H1 (cell line): ENCODE measurements around the gene REG1B. TPM values are rescaled to one million over a fixed set of nuclear protein-coding genes. Genes with fewer than 3 reads are reported as not detected.

ENCODE experiments used
- CHD1 ChIP-seq: IDR thresholded peaks from 2 replicates; pipeline ENCODE4 v1.6.1; 2012; ENCODE audit warnings: low read depth, low read length, improper control_type of control experiment
- EZH2 ChIP-seq: fragments of 200-600 bp; sonication (generic); IDR thresholded peaks from 2 replicates; pipeline ENCODE4 v1.7.1; 2012; ENCODE audit warnings: low read depth, mild to moderate bottlenecking, moderate library complexity, low read length, inconsistent platforms; ENCODE audit not compliant: severe bottlenecking
- POLR2A ChIP-seq, 2 experiments: IDR thresholded peaks; 1 replicate in 1 of 2; 2 replicates in 1 of 2; pipeline ENCODE4 v1.6.1; 2011; ENCODE audit warnings: low read depth in 2 of 2, low read length in 2 of 2, mild to moderate bottlenecking in 2 of 2; ENCODE audit errors: control extremely low read depth in 1 of 2
- polyA plus RNA-seq, 7 experiments: library from polyadenylated mRNA; depleted of rRNA in 3 of 7; stranded (reverse) in 5 of 7; unstranded in 2 of 7; fragments of >200 nt in 5 of 7; fragments of 200-250 nt in 2 of 7; gene quantifications; 1 replicate in 5 of 7; 2 replicates in 1 of 7; 4 replicates in 1 of 7; pipeline versions ENCODE4 v1.2.1 to v1.2.3, GENCODE V29; 2011 to 2013; ENCODE audit warnings: missing spikeins in 2 of 7, mixed read lengths in 2 of 7
- total RNA-seq: library from RNA; stranded (reverse); fragmentation: NEBNext Ultra II Directional; extraction: Animal tissue kit (Norgen Biotek cat#: 25700); gene quantifications from 2 replicates; pipeline ENCODE4 v1.2.1, GENCODE V29; 2021

Gene REG1B
- total and polyA plus RNA-seq, 2 of the 8 experiments (the other 6 are each of a cell fraction or from before 2014, with no cell fraction given): not detected

- TF ChIP-seq EZH2: no peak
- TF ChIP-seq CHD1: no peak
- no peak for TF ChIP-seq POLR2A (IDR thresholded peaks at IDR 0.05; ENCODE audit: control extremely low read depth in 1 of 2, low read depth in 2 of 2, low read length in 2 of 2)
- TF ChIP-seq, all 59 proteins: peak for 0
These were observed 37.3 kb upstream of the REG1B start (continued) for GRCh38 chr2:79124907-79125720.
